GM19455 (cell line): Measurements from ENCODE around the gene SEC24C.
"Not testable (repeated sequence)": the region's sequence is repeated elsewhere in the genome, so short reads cannot be mapped to it uniquely, and the experiment has no call there.

Experiments used
- ATAC-seq: cut with Tn5 transposase; IDR thresholded peaks from one replicate; pipeline ENCODE4 v1.9.1; 2021; ENCODE audit not compliant: unreplicated experiment

SEC24C gene

DNA sequence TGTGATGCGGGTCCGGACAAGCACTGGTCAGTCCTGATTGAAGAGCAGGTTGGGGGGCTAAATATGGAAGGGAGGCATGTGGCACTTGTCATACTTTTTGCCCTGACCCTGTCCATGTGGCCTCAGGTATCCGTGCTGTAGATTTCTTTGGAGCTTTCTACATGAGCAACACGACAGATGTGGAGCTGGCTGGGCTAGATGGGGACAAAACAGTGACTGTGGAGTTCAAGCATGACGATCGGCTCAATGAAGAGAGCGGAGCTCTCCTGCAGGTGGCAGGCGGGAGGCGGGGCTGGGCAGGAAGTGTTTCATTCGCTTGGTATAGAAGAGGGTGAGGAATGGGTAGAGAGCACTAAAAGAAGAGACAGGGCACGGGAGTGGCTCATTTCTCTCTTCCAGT is 24.7 kb downstream of the SEC24C start:
- ATAC-seq, result no peak

DNA sequence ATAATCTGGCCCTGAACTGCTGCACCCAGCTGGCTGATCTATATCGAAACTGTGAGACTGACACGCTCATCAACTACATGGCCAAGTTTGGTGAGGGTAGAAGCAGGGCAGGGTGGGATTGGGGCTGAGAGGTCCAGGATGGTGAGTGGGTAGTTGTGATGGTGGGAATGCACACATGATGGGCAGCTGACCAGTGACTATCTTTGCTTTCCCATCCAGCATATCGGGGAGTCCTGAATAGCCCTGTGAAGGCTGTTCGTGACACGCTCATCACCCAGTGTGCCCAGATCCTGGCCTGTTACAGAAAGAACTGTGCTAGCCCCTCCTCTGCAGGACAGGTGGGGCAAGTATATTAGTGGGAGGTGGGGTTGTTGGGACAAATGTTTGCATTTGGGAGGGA is 25.2 kb downstream of the SEC24C start:
- no peak for ATAC-seq

DNA sequence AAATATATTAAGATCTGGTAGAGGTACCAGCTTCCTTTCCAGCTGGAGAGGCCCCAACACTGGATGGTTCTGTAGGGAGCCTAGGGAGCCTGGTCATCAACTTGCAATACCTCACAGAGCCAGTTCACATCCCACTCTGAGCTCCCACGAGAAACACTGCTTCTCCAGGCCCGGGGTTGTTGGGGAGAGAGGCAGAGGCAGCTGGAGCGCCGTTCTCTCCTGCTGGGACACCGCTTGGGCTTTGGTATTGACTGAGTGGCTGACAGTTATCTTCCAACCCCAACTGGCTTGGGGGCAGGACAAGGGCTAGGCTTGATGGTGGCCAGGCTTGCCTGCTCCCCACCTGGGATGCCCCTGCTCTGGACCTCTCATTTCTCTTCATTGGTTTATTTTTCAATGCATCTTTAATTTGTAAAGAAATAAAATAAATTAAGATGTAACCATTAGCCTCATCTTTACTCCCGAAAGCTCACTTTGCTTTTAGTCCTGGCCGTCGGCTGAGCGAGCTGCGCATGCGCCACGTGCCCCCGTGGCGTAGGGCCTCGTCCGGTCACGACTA is 27.6 kb downstream of the SEC24C start:
- ATAC-seq, result peak; percentile 52

DNA sequence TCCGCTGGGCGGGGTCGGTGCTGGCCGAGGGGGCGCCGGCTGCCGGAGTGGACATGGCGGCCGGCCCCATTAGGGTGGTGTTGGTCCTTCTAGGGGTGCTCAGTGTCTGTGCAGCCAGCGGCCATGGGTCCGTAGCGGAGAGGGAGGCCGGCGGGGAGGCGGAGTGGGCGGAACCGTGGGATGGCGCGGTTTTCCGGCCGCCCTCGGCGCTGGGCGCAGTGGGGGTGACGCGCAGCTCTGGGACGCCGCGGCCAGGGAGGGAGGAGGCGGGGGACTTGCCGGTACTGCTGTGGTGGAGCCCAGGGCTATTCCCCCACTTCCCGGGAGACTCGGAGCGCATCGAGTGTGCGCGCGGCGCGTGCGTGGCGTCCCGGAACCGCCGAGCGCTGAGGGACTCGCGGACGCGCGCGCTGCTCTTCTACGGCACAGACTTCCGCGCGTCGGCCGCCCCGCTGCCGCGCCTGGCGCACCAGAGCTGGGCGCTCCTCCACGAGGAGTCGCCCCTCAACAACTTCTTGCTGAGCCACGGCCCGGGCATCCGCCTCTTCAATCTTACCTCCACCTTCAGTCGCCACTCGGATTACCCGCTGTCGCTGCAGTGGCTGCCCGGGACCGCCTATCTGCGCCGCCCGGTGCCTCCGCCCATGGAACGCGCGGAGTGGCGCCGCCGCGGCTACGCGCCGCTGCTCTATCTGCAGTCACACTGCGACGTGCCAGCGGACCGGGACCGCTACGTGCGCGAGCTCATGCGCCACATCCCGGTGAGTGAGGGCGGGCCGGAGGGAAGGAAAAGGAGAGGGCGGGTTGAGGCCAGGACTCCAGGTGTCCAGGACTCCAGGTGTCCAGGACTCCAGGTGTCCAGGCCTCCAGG is 28.3 kb downstream of the SEC24C start:
- ATAC-seq, result peak; percentile 61

DNA sequence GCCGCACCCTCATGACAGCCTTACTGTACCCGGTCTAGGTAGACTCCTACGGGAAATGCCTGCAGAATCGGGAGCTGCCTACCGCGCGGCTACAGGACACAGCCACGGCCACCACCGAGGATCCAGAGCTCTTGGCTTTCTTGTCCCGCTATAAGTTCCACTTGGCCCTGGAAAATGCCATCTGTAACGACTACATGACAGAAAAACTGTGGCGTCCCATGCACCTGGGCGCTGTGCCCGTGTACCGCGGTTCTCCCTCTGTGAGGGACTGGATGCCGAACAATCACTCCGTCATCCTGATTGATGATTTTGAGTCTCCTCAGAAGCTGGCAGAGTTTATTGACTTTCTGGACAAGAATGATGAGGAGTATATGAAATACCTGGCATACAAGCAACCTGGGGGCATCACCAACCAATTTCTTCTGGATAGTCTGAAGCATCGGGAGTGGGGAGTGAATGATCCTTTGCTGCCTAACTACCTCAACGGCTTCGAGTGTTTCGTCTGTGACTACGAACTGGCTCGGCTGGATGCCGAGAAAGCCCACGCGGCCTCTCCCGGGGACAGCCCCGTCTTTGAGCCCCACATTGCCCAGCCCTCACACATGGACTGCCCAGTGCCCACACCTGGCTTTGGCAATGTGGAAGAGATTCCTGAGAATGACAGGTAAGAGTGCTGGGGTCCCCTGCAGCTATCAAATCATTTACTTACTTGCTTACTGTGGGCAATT is 29.1 kb downstream of the SEC24C start:
- peak; percentile 5 for ATAC-seq

DNA sequence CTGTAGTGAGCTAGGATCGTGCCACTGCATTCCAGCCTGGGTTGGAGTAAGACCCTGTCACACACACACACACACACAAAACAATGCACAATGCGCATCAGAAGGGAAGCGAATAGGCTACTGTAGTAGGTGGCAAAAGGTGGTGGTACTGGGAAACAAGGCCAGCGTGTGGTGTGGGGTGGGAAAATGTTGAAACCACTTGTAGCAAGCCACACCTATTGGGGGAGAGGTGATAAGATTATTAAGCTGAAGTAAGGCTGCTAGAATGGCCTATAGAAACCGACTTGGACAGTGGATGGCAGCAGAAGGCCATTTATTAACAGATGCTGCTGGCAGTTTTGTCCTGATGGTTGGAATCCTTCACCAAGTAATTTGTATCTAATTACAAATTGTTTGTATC is 30.5 kb downstream of the SEC24C start:
- no peak for ATAC-seq

DNA sequence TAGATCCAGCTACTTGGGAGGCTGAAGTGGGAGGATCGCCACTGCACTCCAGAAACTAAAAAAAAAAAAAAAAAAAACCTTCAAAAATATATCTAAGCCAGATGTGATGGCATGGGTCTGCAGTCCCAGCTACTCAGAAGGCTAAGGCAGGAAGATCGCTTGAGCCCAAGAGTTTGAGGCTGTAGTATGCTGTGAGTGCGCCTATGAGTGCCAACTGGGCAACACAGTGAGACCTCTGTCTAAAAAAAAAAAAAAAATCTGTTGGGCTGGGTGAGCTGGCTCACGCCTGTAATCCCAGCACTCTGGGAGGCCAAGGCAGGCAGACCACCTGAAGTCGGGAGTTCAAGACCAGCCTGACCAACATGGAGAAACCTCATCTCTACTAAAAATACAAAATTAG is 34.8 kb downstream of the SEC24C start:
- ATAC-seq, result no peak

DNA sequence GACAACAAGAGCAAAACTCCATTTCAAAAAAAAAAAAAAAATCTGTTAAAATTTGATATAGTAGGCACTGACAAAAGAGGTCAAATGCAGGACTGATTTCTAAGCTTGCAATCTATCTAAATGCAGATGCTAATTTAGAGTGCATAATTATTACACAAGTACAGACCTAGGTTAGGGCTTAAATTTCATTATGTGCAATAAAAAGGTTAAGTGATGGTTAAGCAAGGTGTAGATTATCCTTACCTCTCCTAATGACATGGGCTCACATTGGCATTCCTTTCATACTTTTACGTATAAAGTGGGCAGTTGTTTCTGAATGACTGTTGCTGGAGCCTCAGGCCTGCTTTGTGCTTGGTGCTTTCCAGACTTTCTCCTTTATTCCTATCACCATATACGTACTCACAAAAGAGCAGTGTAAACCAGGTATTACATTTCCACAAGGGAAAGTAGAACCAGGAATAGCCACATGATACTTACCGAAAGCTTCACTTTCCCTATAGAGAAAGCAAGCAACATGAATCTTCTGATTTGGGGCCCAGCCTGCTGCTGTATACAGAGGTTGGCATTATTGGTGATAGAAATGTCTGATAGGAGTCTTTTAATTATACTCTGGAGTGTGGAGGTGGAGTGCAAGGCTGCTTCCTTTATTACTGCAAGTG is 35.5 kb downstream of the SEC24C start:
- no peak for ATAC-seq

DNA sequence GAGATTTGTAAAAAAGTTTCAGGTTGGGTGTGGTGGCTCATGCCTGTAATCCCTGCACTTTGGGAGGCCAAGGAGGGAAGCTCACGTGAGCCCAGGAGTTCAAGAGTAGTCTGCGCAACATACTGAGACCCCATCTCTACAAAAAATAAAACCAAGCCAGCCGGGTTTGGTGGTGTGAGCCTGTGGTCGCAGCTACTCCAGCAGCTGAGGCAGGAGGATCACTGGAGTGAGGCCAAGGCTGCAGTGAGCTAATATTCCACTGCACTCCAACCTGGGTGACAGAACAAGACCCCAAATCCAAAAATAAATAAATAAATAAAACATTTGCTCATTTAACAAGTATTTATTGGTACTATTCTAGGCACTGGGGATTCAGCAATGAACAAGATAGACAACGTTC is 36.1 kb downstream of the SEC24C start:
- no peak for ATAC-seq

DNA sequence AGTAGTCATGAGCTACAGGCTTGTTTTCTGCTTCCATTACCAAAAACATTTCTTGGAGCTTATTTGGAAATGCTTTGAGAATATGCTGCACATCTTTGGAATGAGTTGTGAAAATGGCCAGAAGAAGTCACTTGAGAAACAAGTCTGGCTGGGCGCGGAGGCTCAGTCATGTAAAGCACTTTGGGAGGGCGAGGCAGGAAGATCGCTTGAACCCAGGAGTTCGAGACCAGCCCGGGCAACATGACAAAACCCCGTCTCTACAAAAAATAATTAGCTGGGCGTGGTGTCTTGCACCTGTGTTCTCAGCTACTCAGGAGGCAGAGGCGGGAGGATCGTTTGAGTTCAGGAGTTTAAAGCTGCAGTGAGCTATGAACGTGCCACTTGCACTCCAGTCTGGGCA is 36.8 kb downstream of the SEC24C start:
- no peak for ATAC-seq

DNA sequence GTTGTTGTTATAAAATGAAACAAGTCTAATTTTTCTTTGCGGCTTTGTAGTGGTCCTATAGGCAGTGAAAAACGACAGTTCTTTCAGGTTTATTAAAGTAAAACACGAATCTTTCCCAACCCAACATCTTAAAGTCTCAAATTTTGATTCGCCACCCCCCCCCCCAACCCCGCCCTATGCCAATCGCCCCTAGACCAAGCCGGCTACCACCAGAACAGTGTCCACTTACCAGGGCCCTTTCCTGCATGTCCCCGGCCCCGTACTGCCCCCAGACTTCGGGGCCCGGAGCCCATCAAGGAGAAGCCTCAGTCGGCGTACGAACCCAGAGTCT is 37.3 kb downstream of the SEC24C start:
- peak; percentile 4 for ATAC-seq

DNA sequence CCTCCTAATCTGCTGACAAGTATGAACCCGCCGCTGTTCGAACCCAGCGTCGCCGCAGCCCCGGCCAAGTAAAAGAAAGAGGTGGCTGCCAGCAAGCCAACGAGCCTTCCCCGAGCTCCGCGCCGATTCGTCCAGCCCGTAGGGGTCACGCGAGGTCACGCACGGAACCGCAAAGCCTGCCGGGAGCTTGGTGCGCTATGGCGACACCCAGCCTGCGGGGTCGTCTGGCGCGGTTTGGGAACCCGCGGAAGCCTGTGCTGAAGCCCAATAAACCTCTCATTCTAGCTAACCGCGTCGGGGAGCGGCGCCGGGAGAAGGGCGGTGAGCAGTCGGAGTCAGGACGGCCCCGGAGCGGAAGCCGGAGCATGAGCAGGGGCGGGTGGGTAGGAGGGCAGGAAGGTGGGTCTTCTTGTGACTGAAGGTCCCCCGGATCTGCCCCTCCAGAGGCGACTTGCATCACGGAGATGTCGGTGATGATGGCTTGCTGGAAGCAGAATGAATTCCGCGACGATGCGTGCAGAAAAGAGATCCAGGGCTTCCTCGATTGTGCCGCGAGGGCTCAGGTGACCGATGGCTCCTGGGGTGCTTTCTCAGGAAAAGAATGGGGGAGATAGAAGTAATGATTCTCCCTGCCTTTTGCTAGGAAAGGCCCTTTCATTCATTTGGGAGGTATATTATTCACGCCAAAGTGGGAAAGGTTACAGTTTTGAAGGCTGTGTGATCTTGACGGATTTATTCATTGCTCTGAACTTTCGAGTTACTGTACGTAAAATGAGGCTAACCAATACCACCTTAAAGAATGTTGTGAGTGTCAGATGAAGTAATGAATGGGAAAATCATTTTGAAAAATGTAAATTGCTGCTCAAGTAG is 37.9 kb downstream of the SEC24C start, which contains the start of gene CHCHD1:
CHCHD1 (plus strand) TSS at position 170 of the 870 bp plus-strand sequence; CDS start at position 198, 28 bp downstream.
- ATAC-seq, result peak; percentile 56

DNA sequence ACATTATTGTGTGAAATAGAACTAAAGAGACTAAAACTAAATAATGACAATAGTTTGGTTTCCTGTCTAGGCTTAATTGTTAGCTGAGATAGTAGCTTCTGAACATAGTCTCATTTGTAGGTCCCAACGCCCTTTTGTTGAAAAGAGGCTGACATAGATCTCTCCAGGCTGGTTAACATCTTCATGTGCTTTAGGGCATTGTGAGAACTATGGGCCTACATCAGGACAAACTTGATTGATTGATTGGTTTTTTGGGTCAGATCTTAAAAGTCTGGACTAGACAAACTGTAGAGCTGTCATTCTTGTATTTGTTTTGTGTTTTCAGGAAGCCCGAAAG is 38.5 kb downstream of the SEC24C start:
- ATAC-seq, result no peak

DNA sequence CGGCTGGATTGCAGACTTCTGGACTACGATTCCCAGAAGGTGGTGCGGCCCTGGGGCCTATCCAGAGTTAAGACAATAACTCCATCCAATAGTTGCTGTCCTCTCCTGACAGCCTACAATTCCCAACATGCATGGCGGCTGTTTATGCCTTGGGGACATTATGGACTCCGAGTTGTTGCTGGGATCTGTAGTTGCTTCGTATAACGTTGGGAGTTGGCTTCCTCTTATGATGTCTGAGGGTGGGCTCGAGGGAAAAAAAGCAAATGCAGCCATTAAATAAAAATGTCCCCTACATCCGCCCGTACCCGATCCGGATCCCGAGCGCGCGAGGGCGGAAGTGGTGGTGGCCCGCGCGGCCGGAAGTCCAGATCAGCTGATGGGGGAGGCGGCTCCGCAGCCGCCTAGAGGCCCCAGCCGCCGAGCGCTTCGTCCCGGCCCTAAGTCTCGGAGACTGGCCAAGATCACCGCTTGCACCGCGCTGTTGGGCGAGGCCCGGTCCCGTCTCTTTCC is 41.1 kb downstream of the SEC24C start, which contains the start of gene ZSWIM8:
ZSWIM8 (plus strand) TSS at position 396 of the 510 bp plus-strand sequence. CDS start 273 bp downstream, outside the sequence.
- ATAC-seq, result peak; percentile 67

DNA sequence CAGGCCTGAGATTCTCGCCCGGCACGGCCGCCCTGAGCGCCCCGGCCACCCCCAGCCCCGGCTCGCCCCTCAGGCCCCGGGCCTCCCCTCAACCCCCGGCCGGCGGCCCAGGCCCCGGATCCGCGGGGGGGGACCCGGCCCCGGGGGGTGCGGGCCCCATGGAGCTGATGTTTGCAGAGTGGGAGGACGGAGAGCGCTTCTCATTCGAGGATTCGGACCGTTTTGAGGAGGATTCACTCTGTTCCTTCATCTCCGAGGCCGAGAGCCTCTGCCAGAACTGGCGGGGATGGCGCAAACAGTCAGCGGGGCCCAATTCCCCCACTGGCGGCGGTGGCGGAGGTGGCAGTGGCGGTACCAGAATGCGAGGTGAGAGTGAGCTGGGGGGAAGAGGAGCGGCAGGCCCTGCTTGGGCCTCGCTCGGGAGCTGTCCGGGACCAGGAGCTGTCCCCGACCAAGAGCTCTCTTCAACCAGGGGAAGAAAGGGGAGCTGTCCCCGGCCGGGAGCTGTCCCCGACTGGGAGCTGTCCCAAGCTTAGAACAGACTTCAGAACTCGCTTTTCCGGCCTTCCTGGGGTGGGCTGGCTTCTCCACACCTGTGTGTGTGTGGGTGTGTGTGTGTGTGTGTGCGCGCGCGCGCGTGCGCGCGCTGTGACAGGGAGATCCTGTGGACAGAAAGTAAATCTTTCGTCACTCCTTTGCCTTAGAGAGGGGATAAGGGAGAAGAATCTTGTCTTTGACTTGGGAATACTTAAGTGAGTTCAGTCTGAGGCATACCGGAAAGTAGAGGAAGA is 41.7 kb downstream of the SEC24C start:
- ATAC-seq, result peak; percentile 33

DNA sequence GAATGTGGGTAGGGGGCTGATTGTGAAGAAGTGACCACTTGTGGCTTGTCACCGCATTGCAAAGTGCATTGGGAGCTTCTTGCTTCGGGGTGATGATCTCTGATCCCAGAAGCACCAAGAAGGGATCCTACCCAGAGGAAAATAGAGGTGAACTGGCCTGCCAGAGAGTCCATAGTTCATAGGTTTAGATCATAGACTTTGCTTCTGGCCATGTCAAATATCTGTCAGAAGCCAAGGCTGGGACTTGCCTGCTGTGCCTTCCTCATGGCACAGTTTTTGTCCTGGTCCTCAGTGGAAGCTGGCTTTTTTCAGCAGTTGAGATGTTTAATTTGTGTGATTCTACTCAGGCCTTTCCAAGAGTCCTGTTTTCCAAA is 42.3 kb downstream of the SEC24C start:
- no peak for ATAC-seq

DNA sequence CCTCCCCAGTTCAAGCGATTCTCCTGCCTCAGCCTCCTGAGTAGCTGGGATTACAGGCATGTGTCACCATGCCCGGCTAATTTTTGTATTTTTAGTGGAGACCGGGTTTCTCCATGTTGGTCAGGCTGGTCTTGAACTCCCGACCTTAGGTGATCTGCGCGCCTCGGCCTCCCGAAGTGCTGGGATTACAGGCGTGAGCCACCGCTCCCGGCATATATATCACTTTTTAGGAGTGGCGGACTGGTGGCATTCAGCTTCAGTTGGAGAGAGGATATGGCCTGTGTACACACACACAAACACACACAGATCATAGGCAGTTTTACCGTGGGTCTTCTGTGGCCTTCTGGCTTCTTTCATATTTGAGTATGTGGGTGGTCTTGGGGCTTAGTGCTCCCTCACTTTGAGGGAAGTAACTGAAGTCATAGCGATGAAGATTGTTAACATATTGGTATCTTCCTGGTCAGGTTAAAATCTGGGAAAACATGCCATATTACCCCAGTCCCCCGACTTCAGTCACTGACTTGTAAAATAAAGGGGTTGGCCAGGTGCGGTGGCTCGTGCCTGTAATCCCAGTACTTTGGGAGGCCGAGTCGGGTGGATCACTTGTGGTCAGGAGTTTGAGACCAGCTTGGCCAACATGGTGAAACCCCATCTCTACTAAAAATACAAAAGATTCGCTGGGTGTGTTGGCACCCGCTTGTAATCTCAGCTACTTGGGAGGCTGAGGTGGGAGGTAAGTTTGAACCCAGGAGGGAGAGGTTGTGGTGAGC is 43.0 kb downstream of the SEC24C start:
- not testable (repeated sequence) for ATAC-seq

DNA sequence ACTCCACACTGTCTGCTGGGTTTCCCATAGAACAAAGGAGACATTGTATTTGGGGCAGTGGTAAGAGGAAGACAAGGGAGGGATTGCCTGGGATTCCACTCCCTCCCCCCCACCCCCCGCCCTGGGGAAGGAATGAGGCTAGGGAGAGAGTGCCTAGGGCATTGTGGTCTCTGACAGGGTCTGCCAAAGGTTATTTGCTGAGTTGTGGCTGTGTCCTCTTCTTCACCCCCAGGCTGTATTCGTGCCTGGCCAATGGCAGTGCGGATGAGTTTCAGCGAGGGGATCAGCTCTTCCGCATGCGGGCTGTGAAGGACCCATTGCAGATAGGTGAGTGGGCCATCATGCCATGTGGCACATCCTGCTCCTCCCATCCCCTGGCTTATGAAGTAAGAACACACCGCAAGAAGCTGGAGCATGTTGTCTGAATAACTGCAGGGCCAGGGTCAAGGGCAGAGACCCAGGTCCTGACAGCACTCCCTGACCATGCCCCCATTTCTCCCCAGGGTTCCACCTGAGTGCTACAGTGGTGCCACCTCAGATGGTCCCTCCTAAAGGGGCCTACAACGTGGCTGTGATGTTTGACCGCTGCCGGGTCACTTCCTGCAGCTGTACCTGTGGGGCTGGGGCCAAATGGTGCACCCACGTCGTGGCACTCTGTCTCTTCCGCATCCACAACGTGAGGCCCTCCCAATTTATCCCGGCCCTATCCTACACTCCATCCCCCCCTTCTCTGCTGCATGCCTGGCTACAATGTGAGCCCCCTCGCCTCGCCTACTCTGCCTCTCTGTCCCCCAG is 44.9 kb downstream of the SEC24C start:
- no peak for ATAC-seq
